HEK293 (cell line): ENCODE results near the gene FADS2.
A peak's percentile ranks its signal among the peaks of the same experiment; 100 is the strongest.

Source experiments
- CTCF ChIA-PET: fragments of 350-600 bp; formaldehyde crosslinking; extraction: SDS; loops from one replicate; lab custom pipeline; 2021; ENCODE audit warnings: antibody characterized with exemption; lab: Yijun Ruan, JAX
- POLR2A ChIA-PET: fragments of 300-600 bp; formaldehyde crosslinking; extraction: SDS; loops from one replicate; lab custom pipeline; 2020; ENCODE audit warnings: antibody characterized with exemption, inconsistent platforms; lab: Yijun Ruan, JAX
- H3K27ac ChIP-seq: fragments of 200-500 bp; sonication (Bioruptor generic); 2 replicates; pipeline ENCODE4 v1.5.1; 2014; ENCODE audit warnings: low read depth, low read length, control low read depth, inconsistent platforms; ENCODE audit errors: extremely low read depth
- H3K36me3 ChIP-seq, 2 experiments: fragments of 200-500 bp in 1 of 2; sonication (Bioruptor generic) in 1 of 2; 1 replicate in 1 of 2; 2 replicates in 1 of 2; pipeline ENCODE4 v1.5.1; 2014 to 2017; ENCODE audit warnings: inconsistent platforms in 2 of 2, low read length in 2 of 2; ENCODE audit not compliant: control insufficient read depth in 2 of 2, insufficient read depth in 1 of 2
- H3K4me1 ChIP-seq: fragments of 200-500 bp; sonication (Bioruptor generic); 2 replicates; pipeline ENCODE4 v1.5.1; 2014; ENCODE audit warnings: mild to moderate bottlenecking, low read length, inconsistent platforms; ENCODE audit not compliant: control insufficient read depth, insufficient read depth
- H3K4me3 ChIP-seq: 2 replicates; pipeline ENCODE4 v1.5.1; 2011; ENCODE audit warnings: low read depth, mild to moderate bottlenecking, control low read depth, low read length, moderate library complexity
- H3K9me3 ChIP-seq: fragments of 200-500 bp; sonication (Bioruptor generic); 2 replicates; pipeline ENCODE4 v1.5.1; 2014; ENCODE audit warnings: low read depth, low read length, inconsistent platforms; ENCODE audit not compliant: control insufficient read depth, insufficient read depth
- ATF2 ChIP-seq: fragments of 450-650 bp; formaldehyde crosslinking; IDR thresholded peaks from 2 replicates; pipeline ENCODE4 v1.5.1; 2016; ENCODE audit warnings: missing biosample characterization, missing genetic modification characterization, low read depth
- BCL11B ChIP-seq: fragments of 450-650 bp; formaldehyde crosslinking; IDR thresholded peaks from 2 replicates; pipeline ENCODE4 v1.5.1; 2016; ENCODE audit warnings: low read depth, missing biosample characterization, missing genetic modification characterization
- GLIS1 ChIP-seq: fragments of 450-650 bp; formaldehyde crosslinking; IDR thresholded peaks from 2 replicates; pipeline ENCODE4 v1.5.1; 2016; ENCODE audit warnings: missing biosample characterization, missing genetic modification characterization
- GLIS2 ChIP-seq: fragments of 450-650 bp; formaldehyde crosslinking; IDR thresholded peaks from 2 replicates; pipeline ENCODE4 v1.5.1; 2016; ENCODE audit warnings: missing biosample characterization, missing genetic modification characterization
- IKZF3 ChIP-seq: fragments of 450-650 bp; IDR thresholded peaks from 2 replicates; pipeline ENCODE4 v1.5.0; 2018; ENCODE audit warnings: missing biosample characterization, mild to moderate bottlenecking, missing genetic modification characterization, moderate library complexity
- KLF10 ChIP-seq: fragments of 450-650 bp; IDR thresholded peaks from 2 replicates; pipeline ENCODE4 v1.5.1; 2018; ENCODE audit warnings: missing biosample characterization, mild to moderate bottlenecking, missing genetic modification characterization
- KLF8 ChIP-seq: fragments of 450-650 bp; formaldehyde crosslinking; IDR thresholded peaks from 2 replicates; pipeline ENCODE4 v1.5.1; 2016; ENCODE audit warnings: missing biosample characterization, missing genetic modification characterization
- MYNN ChIP-seq: fragments of 450-650 bp; formaldehyde crosslinking; IDR thresholded peaks from 2 replicates; pipeline ENCODE4 v1.5.1; 2016; ENCODE audit warnings: missing biosample characterization, missing genetic modification characterization, borderline replicate concordance
- OSR2 ChIP-seq: fragments of 450-650 bp; formaldehyde crosslinking; IDR thresholded peaks from 2 replicates; pipeline ENCODE4 v1.5.1; 2016; ENCODE audit warnings: missing biosample characterization, missing genetic modification characterization
- SCRT1 ChIP-seq: fragments of 450-650 bp; formaldehyde crosslinking; IDR thresholded peaks from 2 replicates; pipeline ENCODE4 v1.5.1; 2016; ENCODE audit warnings: missing biosample characterization, missing genetic modification characterization, borderline replicate concordance
- TRIM28 ChIP-seq: IDR thresholded peaks from 2 replicates; pipeline ENCODE4 v1.6.1; 2011; ENCODE audit warnings: low read length, control low read depth, borderline replicate concordance
- ZBTB44 ChIP-seq: fragments of 450-650 bp; IDR thresholded peaks from 2 replicates; pipeline ENCODE4 v1.5.1; 2018; ENCODE audit warnings: missing biosample characterization, mild to moderate bottlenecking, missing genetic modification characterization
- ZEB2 ChIP-seq: fragments of 450-650 bp; formaldehyde crosslinking; IDR thresholded peaks from 2 replicates; pipeline ENCODE4 v1.5.1; 2016; ENCODE audit warnings: missing biosample characterization, missing genetic modification characterization
- ZFP37 ChIP-seq: fragments of 450-650 bp; formaldehyde crosslinking; IDR thresholded peaks from 2 replicates; pipeline ENCODE4 v1.5.1; 2016; ENCODE audit warnings: missing biosample characterization, missing genetic modification characterization
- ZIC2 ChIP-seq: fragments of 450-650 bp; formaldehyde crosslinking; IDR thresholded peaks from 2 replicates; pipeline ENCODE4 v1.5.1; 2016; ENCODE audit warnings: missing biosample characterization, missing genetic modification characterization
- ZNF132 ChIP-seq: fragments of 450-650 bp; formaldehyde crosslinking; IDR thresholded peaks from 2 replicates; pipeline ENCODE4 v1.5.1; 2017; ENCODE audit warnings: missing biosample characterization, missing genetic modification characterization, borderline replicate concordance
- ZNF169 ChIP-seq: fragments of 450-650 bp; formaldehyde crosslinking; IDR thresholded peaks from 2 replicates; pipeline ENCODE4 v1.5.1; 2016; ENCODE audit warnings: missing biosample characterization, missing genetic modification characterization
- ZNF2 ChIP-seq: fragments of 450-650 bp; formaldehyde crosslinking; IDR thresholded peaks from 2 replicates; pipeline ENCODE4 v1.5.1; 2016; ENCODE audit warnings: missing biosample characterization, missing genetic modification characterization
- ZNF202 ChIP-seq: fragments of 450-650 bp; formaldehyde crosslinking; IDR thresholded peaks from 2 replicates; pipeline ENCODE4 v1.5.1; 2016; ENCODE audit warnings: missing biosample characterization, missing genetic modification characterization, borderline replicate concordance
- ZNF24 ChIP-seq: fragments of 450-650 bp; formaldehyde crosslinking; IDR thresholded peaks from 2 replicates; pipeline ENCODE4 v1.5.1; 2016; ENCODE audit warnings: missing biosample characterization, missing genetic modification characterization
- ZNF335 ChIP-seq: fragments of 450-650 bp; formaldehyde crosslinking; conservative IDR thresholded peaks from 2 replicates; pipeline ENCODE4 v1.5.1; 2016; ENCODE audit warnings: missing biosample characterization, missing genetic modification characterization
- ZNF548 ChIP-seq: fragments of 450-650 bp; formaldehyde crosslinking; IDR thresholded peaks from 2 replicates; pipeline ENCODE4 v1.5.1; 2016; ENCODE audit warnings: missing biosample characterization, missing genetic modification characterization
- ZNF561 ChIP-seq: fragments of 450-650 bp; IDR thresholded peaks from 2 replicates; pipeline ENCODE4 v1.5.1; 2018; ENCODE audit warnings: missing biosample characterization, missing genetic modification characterization, borderline replicate concordance
- ZNF76 ChIP-seq: fragments of 450-650 bp; formaldehyde crosslinking; IDR thresholded peaks from 2 replicates; pipeline ENCODE4; 2016; ENCODE audit warnings: low read depth, missing biosample characterization, missing genetic modification characterization, borderline replicate concordance
- ZNF768 ChIP-seq: fragments of 450-650 bp; formaldehyde crosslinking; IDR thresholded peaks from 2 replicates; pipeline ENCODE4 v1.5.1; 2018; ENCODE audit warnings: missing biosample characterization, mild to moderate bottlenecking, missing genetic modification characterization
- ZNF792 ChIP-seq: fragments of 450-650 bp; formaldehyde crosslinking; IDR thresholded peaks from 2 replicates; pipeline ENCODE4 v1.5.1; 2016; ENCODE audit warnings: missing biosample characterization, missing genetic modification characterization
- ZSCAN16 ChIP-seq: fragments of 450-650 bp; formaldehyde crosslinking; IDR thresholded peaks from 2 replicates; pipeline ENCODE4 v1.5.1; 2016; ENCODE audit warnings: missing biosample characterization, missing genetic modification characterization
- TF ChIP-seq, protein P1 (sequence below): IDR thresholded peaks from 2 replicates; pipeline ENCODE4 v1.6.1; 2011; ENCODE audit warnings: mild to moderate bottlenecking, low read depth, low read length, borderline replicate concordance
- TF ChIP-seq, protein P2 (sequence below): fragments of 450-650 bp; formaldehyde crosslinking; IDR thresholded peaks from 2 replicates; pipeline ENCODE4 v1.5.1; 2016; ENCODE audit warnings: missing biosample characterization, missing genetic modification characterization, low read depth
- TF ChIP-seq, protein P3 (sequence below): fragments of 450-650 bp; formaldehyde crosslinking; IDR thresholded peaks from 2 replicates; pipeline ENCODE4 v1.5.1; 2016; ENCODE audit warnings: missing biosample characterization, missing genetic modification characterization

FADS2 gene

DNA sequence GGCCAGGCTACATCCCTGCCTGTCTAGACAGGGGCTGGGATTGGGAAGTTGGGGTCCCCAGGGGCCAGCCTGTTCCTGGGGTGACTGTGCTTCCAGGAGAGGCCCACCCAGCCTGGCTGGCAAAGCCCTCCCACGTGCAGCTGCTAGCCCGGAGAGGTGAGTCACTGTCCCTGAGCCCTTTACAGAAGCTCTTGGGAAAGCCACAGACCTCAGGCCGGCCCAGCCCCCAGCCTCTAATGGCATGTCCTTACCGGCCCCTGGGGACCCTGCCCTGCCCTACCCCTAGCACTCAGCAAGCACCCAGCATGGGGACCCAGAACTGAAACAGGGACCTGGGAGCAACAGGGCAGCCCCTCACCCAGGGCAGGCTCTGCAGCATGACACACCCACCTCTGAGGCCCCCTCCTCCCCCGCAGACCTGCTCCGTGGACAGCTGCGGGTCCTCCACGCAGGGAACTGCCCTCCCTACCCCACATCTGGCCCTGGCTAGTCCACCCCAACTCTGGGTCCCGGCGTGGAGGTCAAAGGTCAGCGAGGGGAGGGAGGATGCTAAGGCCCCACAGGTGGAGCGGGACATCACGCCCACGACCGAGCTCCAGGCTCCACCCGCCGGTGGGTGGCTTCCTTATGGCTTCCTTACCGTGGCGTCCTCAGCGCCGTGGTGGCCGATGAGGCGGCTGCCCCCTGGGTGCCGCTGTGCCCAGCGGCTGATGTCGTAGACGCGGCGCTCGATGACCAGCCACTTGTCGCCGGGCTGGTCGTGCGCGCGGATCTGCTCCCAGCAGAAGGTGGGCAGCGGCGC lies 62.6 kb downstream of the FADS2 start:
- ChIA-PET CTCF (interaction anchor here (0.6 to 16.2 kb wide), 7 partner anchors 8 to 280 kb away, joined by 3 to 329 read pairs (median 4); partner anchors contain the start of gene BEST1), POLR2A (interaction anchor here (0.6 to 1.1 kb wide), 2 partner anchors 77 to 78 kb away, joined by 3 to 5 read pairs; no protein-coding TSS in a partner anchor)
- Histone ChIP-seq H3K27ac (peak overlapping the region; percentile 57; the same call in 1 of the 2 replicates), H3K36me3 (no peaks in the 10 kb centered on the region), H3K4me1 (peaks cover 3% of the 10 kb centered on the region), H3K9me3 (no peaks in the 10 kb centered on the region), H3K4me3 (peak overlapping the region; percentile 40)
- TF ChIP-seq ZEB2 (peak; percentile 23; the same call in 1 of the 2 replicates), MYNN (tag by site-specific recombination) (no peak), ZNF548 (tag by site-specific recombination) (no peak), KLF8 (tag by site-specific recombination) (no peak; the same call in 1 of the 2 replicates), ZNF335 (tag by site-specific recombination) (peak; percentile 88), GLIS2 (tag by site-specific recombination) (peak; percentile 85), BCL11B (peak; percentile 87), ZNF202 (tag by site-specific recombination) (no peak), ZNF768 (tag by site-specific recombination) (no peak), IKZF3 (tag by site-specific recombination) (no peak), KLF10 (tag by site-specific recombination) (peak; percentile 64; the same call in 1 of the 2 replicates), OSR2 (tag by site-specific recombination) (0 out of 2 replicates have a peak, but pooled peaks have one; percentile 17), ZNF24 (tag by site-specific recombination) (no peak), ZFP37 (no peak), ZNF169 (no peak), TRIM28 (no peak), ZNF132 (tag by site-specific recombination) (no peak), ZIC2 (tag by site-specific recombination) (peak; percentile 62), ZNF76 (tag by site-specific recombination) (0 out of 2 replicates have a peak, but pooled peaks have one; percentile 12), ZNF2 (no peak), ZNF561 (tag by site-specific recombination) (no peak), ZSCAN16 (tag by site-specific recombination) (no peak), ATF2 (tag by site-specific recombination) (no peak), SCRT1 (tag by site-specific recombination) (peak; percentile 84), ZBTB44 (tag by site-specific recombination) (no peak), GLIS1 (tag by site-specific recombination) (peak; percentile 48), ZNF792 (tag by site-specific recombination) (no peak)
- TF ChIP-seq, protein P1, sequence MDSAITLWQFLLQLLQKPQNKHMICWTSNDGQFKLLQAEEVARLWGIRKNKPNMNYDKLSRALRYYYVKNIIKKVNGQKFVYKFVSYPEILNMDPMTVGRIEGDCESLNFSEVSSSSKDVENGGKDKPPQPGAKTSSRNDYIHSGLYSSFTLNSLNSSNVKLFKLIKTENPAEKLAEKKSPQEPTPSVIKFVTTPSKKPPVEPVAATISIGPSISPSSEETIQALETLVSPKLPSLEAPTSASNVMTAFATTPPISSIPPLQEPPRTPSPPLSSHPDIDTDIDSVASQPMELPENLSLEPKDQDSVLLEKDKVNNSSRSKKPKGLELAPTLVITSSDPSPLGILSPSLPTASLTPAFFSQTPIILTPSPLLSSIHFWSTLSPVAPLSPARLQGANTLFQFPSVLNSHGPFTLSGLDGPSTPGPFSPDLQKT: no peak
- TF ChIP-seq, protein P2, sequence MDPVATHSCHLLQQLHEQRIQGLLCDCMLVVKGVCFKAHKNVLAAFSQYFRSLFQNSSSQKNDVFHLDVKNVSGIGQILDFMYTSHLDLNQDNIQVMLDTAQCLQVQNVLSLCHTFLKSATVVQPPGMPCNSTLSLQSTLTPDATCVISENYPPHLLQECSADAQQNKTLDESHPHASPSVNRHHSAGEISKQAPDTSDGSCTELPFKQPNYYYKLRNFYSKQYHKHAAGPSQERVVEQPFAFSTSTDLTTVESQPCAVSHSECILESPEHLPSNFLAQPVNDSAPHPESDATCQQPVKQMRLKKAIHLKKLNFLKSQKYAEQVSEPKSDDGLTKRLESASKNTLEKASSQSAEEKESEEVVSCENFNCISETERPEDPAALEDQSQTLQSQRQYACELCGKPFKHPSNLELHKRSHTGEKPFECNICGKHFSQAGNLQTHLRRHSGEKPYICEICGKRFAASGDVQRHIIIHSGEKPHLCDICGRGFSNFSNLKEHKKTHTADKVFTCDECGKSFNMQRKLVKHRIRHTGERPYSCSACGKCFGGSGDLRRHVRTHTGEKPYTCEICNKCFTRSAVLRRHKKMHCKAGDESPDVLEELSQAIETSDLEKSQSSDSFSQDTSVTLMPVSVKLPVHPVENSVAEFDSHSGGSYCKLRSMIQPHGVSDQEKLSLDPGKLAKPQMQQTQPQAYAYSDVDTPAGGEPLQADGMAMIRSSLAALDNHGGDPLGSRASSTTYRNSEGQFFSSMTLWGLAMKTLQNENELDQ (tag by site-specific recombination): no peak
- TF ChIP-seq, protein P3, sequence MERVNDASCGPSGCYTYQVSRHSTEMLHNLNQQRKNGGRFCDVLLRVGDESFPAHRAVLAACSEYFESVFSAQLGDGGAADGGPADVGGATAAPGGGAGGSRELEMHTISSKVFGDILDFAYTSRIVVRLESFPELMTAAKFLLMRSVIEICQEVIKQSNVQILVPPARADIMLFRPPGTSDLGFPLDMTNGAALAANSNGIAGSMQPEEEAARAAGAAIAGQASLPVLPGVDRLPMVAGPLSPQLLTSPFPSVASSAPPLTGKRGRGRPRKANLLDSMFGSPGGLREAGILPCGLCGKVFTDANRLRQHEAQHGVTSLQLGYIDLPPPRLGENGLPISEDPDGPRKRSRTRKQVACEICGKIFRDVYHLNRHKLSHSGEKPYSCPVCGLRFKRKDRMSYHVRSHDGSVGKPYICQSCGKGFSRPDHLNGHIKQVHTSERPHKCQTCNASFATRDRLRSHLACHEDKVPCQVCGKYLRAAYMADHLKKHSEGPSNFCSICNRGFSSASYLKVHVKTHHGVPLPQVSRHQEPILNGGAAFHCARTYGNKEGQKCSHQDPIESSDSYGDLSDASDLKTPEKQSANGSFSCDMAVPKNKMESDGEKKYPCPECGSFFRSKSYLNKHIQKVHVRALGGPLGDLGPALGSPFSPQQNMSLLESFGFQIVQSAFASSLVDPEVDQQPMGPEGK: peak; percentile 49; the same call in 1 of the 2 replicates
